C4-2B (cell line): Measurements from ENCODE around the gene SCLY.

ENCODE experiments used
- ZFX ChIP-seq: fragments of 450-650 bp; IDR thresholded peaks from 2 replicates; pipeline ENCODE4 v1.6.1; 2017
- TF ChIP-seq, protein P1 (sequence below): fragments of 450-650 bp; conservative IDR thresholded peaks from 2 replicates; pipeline ENCODE4 v1.5.1; 2017; ENCODE audit warnings: mild to moderate bottlenecking

DNA sequence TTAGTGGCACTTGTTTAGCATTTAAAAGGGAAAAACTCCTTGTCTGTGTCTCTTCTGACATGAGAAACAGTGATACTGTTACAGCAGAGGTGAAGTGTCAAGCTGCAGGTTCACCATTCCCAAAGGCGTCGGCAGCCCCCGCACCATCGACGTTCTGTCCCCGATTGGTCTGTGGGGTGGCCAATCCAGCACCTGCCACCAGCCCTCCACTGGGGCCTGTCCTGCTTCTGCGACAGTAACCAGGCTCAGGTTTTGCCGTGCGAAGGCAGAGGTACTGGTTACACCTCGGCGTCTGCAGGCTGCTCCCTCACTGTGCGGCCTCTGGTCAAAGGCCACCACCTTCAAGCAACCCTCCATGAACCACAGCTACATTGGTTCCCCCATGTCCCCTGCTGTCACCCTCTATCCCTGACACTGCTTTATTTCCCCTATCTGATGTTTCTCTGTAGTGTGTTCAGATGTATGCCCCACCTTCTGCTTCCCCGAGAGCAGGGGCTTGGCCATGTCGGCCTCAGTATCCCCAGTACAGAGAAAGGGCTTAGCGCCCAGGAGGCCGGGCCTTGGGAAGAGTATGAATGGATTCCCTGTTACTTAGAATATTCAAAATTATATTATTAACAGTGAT lies 30.7 kb downstream of the SCLY start:
- TF ChIP-seq, protein P1, sequence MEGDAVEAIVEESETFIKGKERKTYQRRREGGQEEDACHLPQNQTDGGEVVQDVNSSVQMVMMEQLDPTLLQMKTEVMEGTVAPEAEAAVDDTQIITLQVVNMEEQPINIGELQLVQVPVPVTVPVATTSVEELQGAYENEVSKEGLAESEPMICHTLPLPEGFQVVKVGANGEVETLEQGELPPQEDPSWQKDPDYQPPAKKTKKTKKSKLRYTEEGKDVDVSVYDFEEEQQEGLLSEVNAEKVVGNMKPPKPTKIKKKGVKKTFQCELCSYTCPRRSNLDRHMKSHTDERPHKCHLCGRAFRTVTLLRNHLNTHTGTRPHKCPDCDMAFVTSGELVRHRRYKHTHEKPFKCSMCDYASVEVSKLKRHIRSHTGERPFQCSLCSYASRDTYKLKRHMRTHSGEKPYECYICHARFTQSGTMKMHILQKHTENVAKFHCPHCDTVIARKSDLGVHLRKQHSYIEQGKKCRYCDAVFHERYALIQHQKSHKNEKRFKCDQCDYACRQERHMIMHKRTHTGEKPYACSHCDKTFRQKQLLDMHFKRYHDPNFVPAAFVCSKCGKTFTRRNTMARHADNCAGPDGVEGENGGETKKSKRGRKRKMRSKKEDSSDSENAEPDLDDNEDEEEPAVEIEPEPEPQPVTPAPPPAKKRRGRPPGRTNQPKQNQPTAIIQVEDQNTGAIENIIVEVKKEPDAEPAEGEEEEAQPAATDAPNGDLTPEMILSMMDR: no peak
- TF ChIP-seq ZFX: no peak
